Measurements from ENCODE around the gene HACD2. TPM values are rescaled to one million over a fixed set of nuclear protein-coding genes. Genes with fewer than 3 reads are reported as not detected.

The HACD2 gene
- total RNA-seq, result 24.8 and 30.1 TPM in 2 replicates

DNA sequence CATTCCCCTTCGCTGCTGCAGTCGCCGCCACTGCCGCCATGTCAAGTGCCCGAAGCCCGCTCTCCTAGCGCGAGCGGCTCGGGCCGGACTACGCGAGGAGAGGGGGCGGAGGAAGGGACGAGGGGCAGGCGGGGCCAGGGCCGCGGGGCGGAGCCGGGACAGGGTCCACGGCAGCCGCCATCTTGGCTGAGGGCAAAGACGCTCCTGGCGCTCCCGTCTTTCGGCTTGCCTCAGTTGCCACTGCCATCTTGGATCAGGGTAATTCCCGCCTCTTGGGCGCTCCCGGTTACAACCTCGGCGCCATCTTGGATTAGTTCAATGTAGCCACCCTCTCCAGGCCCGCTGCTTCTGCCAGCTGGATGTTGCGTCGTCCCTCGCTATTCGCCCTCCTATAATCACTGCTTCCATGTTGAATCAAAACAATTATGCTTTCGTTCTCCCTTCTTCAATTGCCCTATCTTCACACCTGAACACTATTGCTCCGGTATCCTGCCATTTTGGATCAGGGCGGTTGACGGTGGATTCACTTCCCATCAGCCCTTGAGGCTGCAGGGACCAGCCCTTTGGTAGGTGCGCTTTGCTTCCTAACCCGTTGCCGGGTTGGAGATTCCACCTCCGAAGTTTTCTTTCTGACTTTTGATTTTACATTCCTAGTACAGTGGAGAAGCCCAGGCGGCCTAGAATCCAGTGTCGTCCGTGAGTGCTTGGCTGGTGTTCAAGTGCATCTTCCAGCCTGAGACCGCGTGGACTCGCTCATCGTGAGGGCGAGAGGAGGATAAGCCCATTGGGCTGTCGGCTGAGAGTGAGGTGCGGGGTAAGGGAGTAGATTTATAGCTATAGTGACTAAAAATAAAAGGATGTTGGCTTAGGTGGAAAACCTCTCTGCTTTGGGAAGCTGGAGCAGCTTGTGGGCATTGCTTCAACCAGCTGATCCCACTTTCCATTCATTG lies at the start of gene HACD2:
Gene HACD2 (minus strand): TSS at position 66 of the 950 bp plus-strand sequence. CDS start 26 bp downstream, at position 40.

DNA sequence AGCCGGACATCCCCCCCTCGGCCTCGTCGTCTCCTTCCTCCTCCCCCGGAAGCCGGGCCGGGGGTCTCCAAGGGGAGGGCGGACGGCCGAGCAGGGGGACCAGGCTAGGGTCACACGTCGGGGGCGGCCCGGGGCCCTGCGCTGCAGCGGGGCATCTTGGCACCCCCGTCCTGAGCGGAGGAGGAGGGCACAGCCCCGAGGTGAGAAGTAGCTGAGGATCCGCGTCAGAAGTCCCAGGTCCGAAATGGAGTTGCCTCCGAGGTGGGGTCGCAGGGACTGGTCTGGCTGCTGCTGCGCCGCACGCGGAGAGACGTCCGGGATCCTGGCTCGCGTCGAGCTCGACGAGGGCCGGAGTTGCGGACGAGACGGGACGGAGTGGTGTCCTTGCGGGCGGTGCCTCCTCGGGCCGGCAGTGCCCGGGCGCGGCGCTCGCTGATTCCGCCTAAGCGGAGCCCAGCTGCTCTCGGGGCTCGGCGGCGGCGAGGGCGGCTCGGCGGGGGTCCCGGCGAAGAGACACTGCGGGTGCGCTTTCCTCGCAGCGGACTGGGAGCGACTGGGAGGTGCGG lies 136.2 kb downstream of the HACD2 start, which contains the start of gene ADCY5:
Gene ADCY5 (minus strand): TSS at position 555 of the 566 bp plus-strand sequence. CDS start 545 bp downstream, at position 10.

Other genes with a start within 250 kb of the HACD2 start
- 1.4 and 1.6 TPM in 2 replicates for gene ADCY5, start 136.0 kb downstream of the HACD2 start, total RNA-seq